Measurements from ENCODE around the gene RNF123.

Gene RNF123

DNA sequence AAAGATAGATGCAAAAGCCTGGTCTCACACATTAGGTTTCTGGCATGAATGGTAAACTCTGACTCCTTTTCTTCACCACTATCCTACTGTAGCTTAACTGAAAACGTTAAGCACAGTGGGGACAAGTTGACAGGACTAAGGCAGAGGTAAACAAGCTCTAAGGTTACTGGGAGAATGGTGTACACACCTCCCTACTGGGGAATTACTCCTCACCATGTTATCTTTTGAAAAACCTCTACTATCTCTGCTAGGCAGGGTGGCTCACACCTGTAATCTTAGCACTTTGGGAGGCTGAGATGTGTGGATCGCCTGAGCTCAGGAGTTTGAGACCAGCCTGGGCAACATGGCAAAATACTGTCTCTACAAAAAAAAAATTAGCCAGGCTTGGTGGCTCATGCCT, 67.8 kb downstream of the RNF123 start:
- no peak for DNase-seq

- no peak for DNase-seq
Measured at GRCh38 chr3:49759226-49759625, 69.9 kb downstream of the RNF123 start.

DNA sequence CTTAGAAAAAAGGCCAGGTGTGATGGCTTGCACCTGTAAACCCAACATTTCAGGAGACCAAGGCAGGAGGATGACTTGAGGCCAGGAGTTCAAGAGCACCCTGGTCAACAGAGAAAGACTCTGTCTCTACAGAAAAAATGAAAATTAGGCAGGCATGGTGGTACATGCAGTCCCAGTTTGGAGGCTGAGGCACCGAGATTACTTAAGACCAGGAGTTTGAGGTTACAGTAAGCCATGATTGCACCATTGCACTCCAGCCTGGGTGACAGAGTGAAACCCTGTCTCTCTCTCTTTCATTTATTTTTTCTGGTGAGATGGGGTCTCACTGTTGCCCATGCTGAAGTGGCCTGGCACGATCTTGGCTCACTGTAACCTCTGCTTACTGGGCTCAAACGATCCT, 72.3 kb downstream of the RNF123 start:
- no peak for DNase-seq

DNA sequence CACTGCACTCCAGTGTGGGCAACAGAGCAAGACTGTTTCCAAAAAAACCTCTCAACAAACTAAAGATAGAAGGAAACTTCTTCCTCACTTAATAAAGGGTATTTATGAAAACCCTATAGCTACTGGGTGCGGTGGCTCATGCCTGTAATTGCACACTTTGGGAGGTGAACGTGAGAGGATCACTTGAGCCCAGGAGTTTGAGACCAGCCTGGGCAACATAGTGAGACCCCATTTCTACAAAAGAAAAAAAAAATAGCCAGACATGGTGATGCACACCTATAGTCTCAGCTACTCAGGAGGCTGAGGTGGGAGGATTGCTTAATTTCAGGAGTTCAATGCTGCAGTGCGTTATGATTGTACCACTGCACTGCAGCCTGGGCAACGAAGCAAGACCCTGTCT, 74.6 kb downstream of the RNF123 start:
- no peak for DNase-seq

DNA sequence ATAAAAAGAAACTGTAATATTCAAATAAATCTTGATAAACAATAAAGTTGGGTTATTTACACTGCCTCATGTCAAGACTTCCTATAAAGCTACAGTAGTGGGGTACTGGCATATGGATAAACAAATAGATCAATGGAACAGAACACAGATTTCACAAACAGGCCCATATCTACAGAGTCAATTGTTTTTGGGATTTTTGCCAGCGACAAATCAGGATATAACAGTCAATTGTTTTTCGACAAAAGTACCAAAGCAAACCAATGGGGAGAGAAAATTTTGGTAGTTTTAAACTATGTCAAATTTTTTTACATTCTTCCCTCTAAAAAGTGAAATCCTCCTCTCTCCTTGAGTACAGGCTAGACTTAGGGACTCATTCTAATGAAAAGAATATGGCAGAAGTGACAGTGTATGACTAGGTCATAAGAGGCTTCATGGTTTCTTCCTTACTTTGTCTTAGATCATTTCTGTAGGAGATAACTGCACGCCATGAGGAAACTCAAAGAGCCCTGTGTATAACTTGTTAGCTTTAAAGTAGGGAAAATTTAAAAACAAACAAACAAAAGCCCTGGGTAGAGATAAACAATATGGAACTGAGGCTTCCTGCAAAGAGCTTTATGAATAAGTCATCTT, 80.0 kb downstream of the RNF123 start:
- no peak for DNase-seq

GRCh38 chr3:49769926-49770325, 80.6 kb downstream of the RNF123 start:
- DNase-seq, result no peak
